Tibial nerve (tissue), 3 donors: ENCODE measurements around the gene SLC17A2.

Source experiments
- CTCF ChIP-seq, 5 experiments: fragments of 200-600 bp in 3 of 5; fragments of 450-650 bp in 2 of 5; sonication (generic) in 3 of 5; IDR thresholded peaks; one replicate each; pipeline ENCODE4 v1.5.1; 2016 to 2019; ENCODE audit warnings: antibody characterized with exemption in 5 of 5, mild to moderate bottlenecking in 3 of 5, moderate library complexity in 2 of 5
- POLR2A ChIP-seq, 2 donors: fragments of 450-650 bp; IDR thresholded peaks; one replicate each; pipeline ENCODE4 v1.6.1; 2017; ENCODE audit warnings: antibody characterized with exemption in 2 of 2, mild to moderate bottlenecking in 2 of 2, moderate library complexity in 2 of 2

- TF ChIP-seq CTCF (IDR thresholded peaks at IDR 0.05) (no peak), POLR2A (IDR thresholded peaks at IDR 0.05) (no peak)
Observed at GRCh38 chr6:25878721-25879322, 51.7 kb downstream of the SLC17A2 start.
